Measurements from ENCODE around the gene OR1I1. TPM values are rescaled to one million over a fixed set of nuclear protein-coding genes. Genes with fewer than 3 reads are reported as not detected.

The OR1I1 gene
- total and polyA plus RNA-seq, 2 of the 4 experiments (the other 2 are of a cell fraction) = not detected

DNA sequence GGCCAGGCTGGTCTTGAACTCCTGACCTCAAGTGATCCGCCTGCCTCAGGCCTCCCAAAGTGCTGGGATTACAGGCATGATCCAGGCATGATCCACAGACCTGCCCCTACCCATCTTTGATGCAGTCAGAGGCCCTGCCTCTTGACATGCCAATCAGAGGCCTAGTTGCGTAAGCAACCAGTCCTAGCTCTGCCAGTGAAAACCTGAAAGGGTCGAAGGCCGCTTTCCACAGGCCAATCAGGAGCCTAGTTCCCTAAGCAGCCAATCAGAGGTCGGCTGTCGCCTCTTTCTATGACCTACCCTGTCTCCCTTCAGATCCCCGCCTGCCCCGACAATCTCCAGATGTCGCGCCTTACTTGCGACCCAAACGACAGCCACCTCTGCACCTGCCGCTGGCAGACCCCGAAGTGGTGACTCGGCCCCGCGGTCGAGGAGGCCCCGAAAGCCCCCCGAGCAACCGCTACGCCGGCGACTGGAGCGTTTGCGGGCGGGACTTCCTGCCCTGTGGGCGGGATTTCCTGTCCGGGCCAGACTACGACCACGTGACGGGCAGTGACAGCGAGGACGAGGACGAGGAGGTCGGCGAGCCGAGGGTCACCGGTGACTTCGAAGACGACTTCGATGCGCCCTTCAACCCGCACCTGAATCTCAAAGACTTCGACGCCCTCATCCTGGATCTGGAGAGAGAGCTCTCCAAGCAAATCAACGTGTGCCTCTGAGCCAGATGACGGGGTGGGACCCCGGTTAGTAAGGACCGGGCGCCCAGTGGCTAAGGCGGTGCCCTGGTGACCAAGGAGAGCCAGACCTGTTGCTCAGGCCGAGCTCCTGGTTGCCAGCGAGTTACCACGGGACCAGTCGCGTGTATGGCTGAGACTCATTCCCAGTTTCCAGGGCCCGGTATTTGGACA, 31.5 kb downstream of the OR1I1 start (continued):
- TF ChIP-seq RCOR1 (IDR thresholded peaks at IDR 0.05; ENCODE audit: insufficient replicate concordance, low read length) (no peak), RAD21 (IDR thresholded peaks at IDR 0.05; ENCODE audit: low read length) (no peak)

DNA sequence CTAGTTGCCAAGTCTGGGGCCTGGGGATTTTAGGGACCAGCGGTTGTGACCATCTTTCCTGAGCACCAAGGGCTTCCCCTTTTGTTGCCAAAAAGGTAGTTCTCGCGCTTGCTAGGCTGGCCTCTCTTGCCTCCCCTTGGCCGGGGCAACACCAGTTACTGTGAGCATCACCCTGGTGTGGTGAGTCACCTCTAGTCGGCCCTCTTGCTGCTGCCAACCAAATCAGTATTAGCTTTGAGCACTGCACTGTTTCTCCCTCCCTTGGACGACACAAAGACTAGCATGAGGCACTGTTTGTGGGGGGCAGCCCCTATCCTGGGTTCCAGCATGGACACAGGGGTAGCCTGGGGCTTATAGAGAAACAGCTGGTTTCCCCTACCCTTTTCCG, 32.1 kb downstream of the OR1I1 start:
- TF ChIP-seq MAZ (IDR thresholded peaks at IDR 0.05; ENCODE audit: borderline replicate concordance, low read depth, low read length) (no peak), FOS (IDR thresholded peaks at IDR 0.05; ENCODE audit: low read depth, low read length) (peak; percentile 15; the same call in 1 of the 2 replicates)
- dilution Hi-C loops (cut with HindIII; ENCODE audit: low sequenced_read_pairs, unreplicated experiment) (no loop called here), intact Hi-C loops (cut with micrococcal nuclease) (no loop called here), in situ Hi-C loops (cut with MboI; ENCODE audit: low sequenced_read_pairs) (loop anchor here (10.0 to 25.0 kb wide), 2 partner anchors 141 to 1073 kb away; partner anchors contain the start of genes AP1M1 and FAM32A)
- Histone ChIP-seq H3K4me1 (ENCODE audit: control insufficient read depth, insufficient read depth, low read length) (no peaks in the 10 kb centered on the region; the same call in 1 of the 2 replicates), H2BK20ac (ENCODE audit: low read depth, low read length) (no peak overlapping the region), H3K9me3 (ENCODE audit: control insufficient read depth, insufficient read depth, low read length) (peaks cover 2% of the 10 kb centered on the region; the same call in 1 of the 2 replicates), H4K8ac (ENCODE audit: low read depth in 2 of 2, low read length in 2 of 2) (no peak overlapping the region), H4K5ac (ENCODE audit: low read depth, low read length) (no peak overlapping the region), H3K9me1 (ENCODE audit: insufficient read depth, low read length) (peaks cover 10% of the 10 kb centered on the region; the same call in 1 of the 2 replicates), H2BK120ac (ENCODE audit: low read depth, low read length) (no peak overlapping the region), H3K9ac (ENCODE audit: low read depth, low read length) (no peak overlapping the region), H2AK9ac (replicated peaks; ENCODE audit: low read depth, low read length, poor library complexity) (peak overlapping the region; percentile 44), H3K18ac (ENCODE audit: low read depth, low read length) (no peak overlapping the region), H2AK5ac (ENCODE audit: low read depth, low read length) (no peak overlapping the region), H4K91ac (ENCODE audit: insufficient read depth, low read depth, low read length) (no peak overlapping the region), H3K23ac (ENCODE audit: low read depth, low read length) (no peak overlapping the region), H2BK15ac (ENCODE audit: low read depth, low read length) (no peak overlapping the region), H3K27me3 (ENCODE audit: control insufficient read depth, insufficient read depth, low read length) (no peaks in the 10 kb centered on the region), H3K4me2 (ENCODE audit: low read depth, low read length) (no peak overlapping the region), H2AFZ (replicated peaks; ENCODE audit: low read length, poor library complexity) (peak overlapping the region; percentile 37), H3K4me3 (ENCODE audit: insufficient read depth, low read depth, low read length) (no peak overlapping the region), H3K36me3 (ENCODE audit: control insufficient read depth, insufficient read depth, low read length) (peaks cover 93% of the 10 kb centered on the region), H4K20me1 (ENCODE audit: insufficient read depth, low read length) (peaks cover 35% of the 10 kb centered on the region), H3K14ac (replicated peaks; ENCODE audit: low read depth, low read length) (no peak overlapping the region), H2BK5ac (ENCODE audit: low read depth, low read length, poor library complexity, severe bottlenecking) (no peak overlapping the region), H3K4ac (ENCODE audit: low read depth, low read length) (no peak overlapping the region), H3K56ac (ENCODE audit: extremely low read depth, insufficient read depth, low read length) (no peak overlapping the region), H3K27ac (ENCODE audit: insufficient read depth, low read length) (no peak overlapping the region), H3K79me1 (ENCODE audit: low read depth in 1 of 2, low read length in 2 of 2) (peaks cover 15 to 68% of the 10 kb centered on the region in 2 experiments)
- peak; percentile 67 for ATAC-seq (ENCODE audit: low read depth)
- DNase-seq = peak; percentile 65
- WGBS, 2 experiments (ENCODE audit: extremely low coverage in 2 of 2, insufficient read length in 1 of 2) = 90% methylated on average over 3 of the region's 7 CpGs; no CpG with 5 or more reads in 1 of the 2 experiments
- ChIA-PET CTCF (no interaction called here), POLR2A (ENCODE audit: unreplicated experiment) (no interaction called here)
- no TSS peak for BruUV-seq (replicated peaks)

All from IMR-90 (cell line).